ENCODE data around the gene LYPLA2. TPM values are rescaled to one million over a fixed set of nuclear protein-coding genes. Genes with fewer than 3 reads are reported as not detected.

The LYPLA2 gene
- total and polyA plus RNA-seq, 2 of the 4 experiments (the other 2 are of a cell fraction) = 44.3 to 78.6 TPM

- dilution Hi-C loops (cut with HindIII; ENCODE audit: low sequenced_read_pairs, unreplicated experiment) = no loop called here
- H3K9ac ChIP-seq (ENCODE audit: low read depth, low read length) = no peak overlapping the region
- intact Hi-C loops (cut with micrococcal nuclease) = no loop called here
- no peak overlapping the region for H2AFZ ChIP-seq (replicated peaks; ENCODE audit: low read length, poor library complexity)
- in situ Hi-C loops (cut with MboI; ENCODE audit: low sequenced_read_pairs) = no loop called here
- H2AK9ac ChIP-seq (replicated peaks; ENCODE audit: low read depth, low read length, poor library complexity) = no peak overlapping the region
- no peak overlapping the region for H2BK15ac ChIP-seq (ENCODE audit: low read depth, low read length)
- no peak overlapping the region for H2BK5ac ChIP-seq (ENCODE audit: low read depth, low read length, poor library complexity, severe bottlenecking)
- ChIA-PET CTCF (interaction anchor here (1.5 kb wide), 1 partner anchor 45 kb away, joined by 5 read pairs; no protein-coding TSS in a partner anchor), POLR2A (ENCODE audit: unreplicated experiment) (no interaction called here)
- H3K27ac ChIP-seq (ENCODE audit: insufficient read depth, low read length) = no peak overlapping the region
- no TSS peak for BruUV-seq (replicated peaks)
- H2AK5ac ChIP-seq (ENCODE audit: low read depth, low read length) = no peak overlapping the region
- ATAC-seq (ENCODE audit: low read depth) (no peak), DNase-seq (no peak)
- H3K9me1 ChIP-seq (ENCODE audit: insufficient read depth, low read length) = no peaks in the 10 kb centered on the region
- no peak overlapping the region for H3K4ac ChIP-seq (ENCODE audit: low read depth, low read length)
- no peak overlapping the region for H3K14ac ChIP-seq (replicated peaks; ENCODE audit: low read depth, low read length)
- no peaks in the 10 kb centered on the region for H3K4me1 ChIP-seq (ENCODE audit: control insufficient read depth, insufficient read depth, low read length)
- no peak overlapping the region for H3K4me2 ChIP-seq (ENCODE audit: low read depth, low read length)
- H3K23ac ChIP-seq (ENCODE audit: low read depth, low read length) = no peak overlapping the region
- no peak overlapping the region for H3K56ac ChIP-seq (ENCODE audit: extremely low read depth, insufficient read depth, low read length)
- no peak overlapping the region for H4K8ac ChIP-seq (ENCODE audit: low read depth in 2 of 2, low read length in 2 of 2)
- TF ChIP-seq MAFK (IDR thresholded peaks at IDR 0.05; ENCODE audit: low read depth, low read length) (no peak), RAD21 (IDR thresholded peaks at IDR 0.05; ENCODE audit: low read length) (no peak), CHD1 (IDR thresholded peaks at IDR 0.05; ENCODE audit: low read depth, low read length) (no peak)
- no peak overlapping the region for H3K4me3 ChIP-seq (ENCODE audit: insufficient read depth, low read depth, low read length)
- no peak overlapping the region for H4K91ac ChIP-seq (ENCODE audit: insufficient read depth, low read depth, low read length)
- no peak overlapping the region for H2BK20ac ChIP-seq (ENCODE audit: low read depth, low read length)
- no peaks in the 10 kb centered on the region for H4K20me1 ChIP-seq (ENCODE audit: insufficient read depth, low read length)
- no peaks in the 10 kb centered on the region for H3K79me1 ChIP-seq (ENCODE audit: low read depth in 1 of 2, low read length in 2 of 2)
- peaks cover 38% of the 10 kb centered on the region for H3K36me3 ChIP-seq (ENCODE audit: control insufficient read depth, insufficient read depth, low read length)
- no peak overlapping the region for H3K18ac ChIP-seq (ENCODE audit: low read depth, low read length)
- no peak overlapping the region for H4K5ac ChIP-seq (ENCODE audit: low read depth, low read length)
- H3K27me3 ChIP-seq (ENCODE audit: control insufficient read depth, insufficient read depth, low read length) = no peaks in the 10 kb centered on the region
- H2BK120ac ChIP-seq (ENCODE audit: low read depth, low read length) = no peak overlapping the region
- no peaks in the 10 kb centered on the region for H3K9me3 ChIP-seq (ENCODE audit: control insufficient read depth, insufficient read depth, low read length)
Measured at GRCh38 chr1:23816906-23817305, 26.0 kb downstream of the LYPLA2 start.

All from IMR-90 (cell line).